Activated T-cell treated with anti-CD3 and anti-CD28 coated beads for 1 hour (primary cell): ENCODE measurements around the gene CLDN1.

Experiments used
- DNase-seq: peaks from one replicate; pipeline ENCODE4 v3.0.0-alpha.2; 2020; ENCODE audit warnings: low read depth

Gene CLDN1

DNA sequence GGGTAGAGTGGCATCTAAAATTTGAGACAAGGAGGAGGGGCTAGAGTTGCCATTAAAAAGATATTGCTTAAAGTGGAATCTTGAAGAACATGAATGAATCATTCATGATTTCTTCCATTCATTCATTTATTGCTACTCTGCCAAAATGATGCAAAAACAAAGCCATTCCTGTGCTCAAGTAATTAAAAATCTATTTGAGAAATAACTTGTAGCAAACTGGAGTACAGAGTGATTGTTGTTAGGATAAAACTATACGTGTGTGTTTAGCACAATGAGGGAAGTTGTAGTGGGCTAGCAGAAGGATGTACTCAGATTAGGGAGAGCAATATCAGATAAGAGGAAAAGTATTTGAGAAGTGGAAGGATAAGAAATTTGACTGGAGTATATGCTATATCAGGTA lies 11.7 kb upstream of the CLDN1 start:
- DNase-seq: no peak

DNA sequence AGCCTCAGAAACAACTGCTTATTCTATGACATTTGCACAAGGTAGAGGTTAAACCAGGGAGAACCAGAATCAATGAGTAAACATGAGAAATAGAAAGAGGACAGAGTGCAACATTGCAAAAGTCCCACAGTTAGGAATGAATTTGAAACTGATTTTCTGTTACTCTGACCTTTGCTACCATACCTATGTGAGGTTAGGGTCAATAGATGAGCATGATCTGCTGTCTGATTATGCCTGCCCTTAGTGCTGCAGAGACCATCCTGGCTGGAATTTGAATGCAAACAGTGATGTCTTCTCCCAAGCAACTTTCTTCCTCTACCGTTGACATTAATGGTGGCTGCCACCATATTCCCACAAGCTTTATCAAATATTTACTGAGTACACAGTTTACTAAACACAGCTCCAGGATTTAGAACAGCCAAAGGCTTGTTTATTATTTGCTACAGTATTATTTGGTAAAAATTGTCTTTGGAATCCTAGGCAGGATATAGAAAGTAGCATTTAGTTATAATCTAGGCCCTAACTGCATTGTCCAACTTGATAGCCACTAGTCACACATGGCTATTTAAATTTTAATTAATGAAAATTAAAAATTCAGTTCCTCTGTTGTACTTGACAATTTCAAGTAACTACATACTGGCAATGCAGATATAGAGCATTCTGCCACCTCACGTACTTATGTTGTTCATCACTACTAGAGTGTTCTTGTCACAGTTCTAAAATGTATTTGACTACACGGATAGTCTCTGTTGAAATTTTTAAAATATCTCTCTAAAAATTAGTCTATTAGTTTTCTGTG lies 8.9 kb upstream of the CLDN1 start:
- DNase-seq: no peak

DNA sequence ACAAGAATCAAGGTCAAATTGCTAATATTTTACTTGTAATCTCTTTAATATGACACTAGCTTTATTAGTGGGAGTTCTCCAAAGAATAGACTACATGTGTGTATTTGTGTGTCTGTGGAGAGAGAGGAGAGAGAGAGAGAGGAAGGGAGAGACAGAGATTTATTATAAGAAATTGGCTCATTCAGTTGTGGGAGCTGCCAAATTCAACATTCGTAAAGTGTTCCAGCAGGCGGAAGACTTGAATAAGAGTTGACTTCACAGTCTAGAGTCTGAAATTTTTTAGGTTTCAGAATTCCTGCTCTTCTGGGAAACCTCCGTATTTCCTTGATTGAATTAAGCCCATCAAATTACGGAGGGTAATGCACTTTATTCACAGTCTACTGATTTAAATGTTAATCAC lies 4.7 kb upstream of the CLDN1 start:
- no peak for DNase-seq

DNA sequence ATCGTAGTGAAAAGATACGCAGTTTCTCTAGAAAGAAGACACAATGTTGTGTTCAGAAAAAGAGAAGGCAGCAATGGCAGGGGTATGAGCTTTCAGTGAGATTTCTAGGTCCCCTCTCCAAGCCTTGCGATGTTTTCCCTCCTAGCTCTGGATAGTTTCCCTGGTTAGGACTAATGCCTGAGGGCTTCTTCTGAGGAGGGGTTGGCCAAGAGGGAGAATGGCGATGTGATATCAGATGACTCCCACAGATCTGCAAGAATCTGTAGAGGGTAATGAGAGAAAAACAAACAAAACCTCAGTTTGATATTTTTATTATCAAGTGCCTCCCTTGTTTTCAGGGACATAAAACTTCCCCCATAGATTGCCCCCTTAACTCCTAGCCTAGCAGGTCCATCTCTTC lies 4.1 kb upstream of the CLDN1 start:
- no peak for DNase-seq

DNA sequence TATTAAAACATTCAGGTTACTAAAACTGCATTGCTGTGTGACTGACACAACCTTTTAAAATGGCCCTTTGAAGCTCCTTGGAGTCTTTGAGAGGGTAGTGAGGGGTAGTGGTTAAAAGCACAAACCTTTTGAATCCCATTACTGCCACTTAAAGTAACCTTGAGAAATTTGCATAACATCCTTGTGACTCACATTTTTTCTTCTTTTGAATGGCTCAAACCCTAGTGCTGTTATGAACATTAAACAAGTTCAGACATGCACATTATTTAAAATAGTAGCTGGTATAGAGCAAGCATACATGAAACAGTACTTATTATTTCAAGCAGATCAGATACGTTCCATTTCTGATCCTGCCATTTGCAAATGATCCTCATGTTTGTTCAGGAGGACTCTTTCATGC lies 3.7 kb upstream of the CLDN1 start:
- DNase-seq: no peak

DNA sequence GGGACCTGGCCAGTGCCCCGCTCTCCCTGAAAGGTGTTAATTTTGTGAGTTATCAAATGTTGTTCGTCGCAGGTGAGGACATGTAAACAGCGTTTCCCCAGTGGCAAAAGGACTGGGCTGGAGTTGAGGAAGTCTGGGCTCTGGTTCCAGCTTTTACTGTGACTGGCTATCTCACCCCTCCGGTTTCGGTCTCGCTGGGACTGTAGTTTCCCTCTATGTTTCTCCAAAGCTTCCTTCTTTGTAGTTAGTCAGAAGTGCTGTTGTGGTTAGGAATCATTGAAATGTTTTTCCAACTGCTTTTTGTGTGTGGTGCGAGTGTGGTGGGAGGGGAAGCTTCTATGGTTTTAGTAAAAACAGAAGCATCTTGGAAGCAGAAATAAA lies 990 bp upstream of the CLDN1 start:
- no peak for DNase-seq

DNA sequence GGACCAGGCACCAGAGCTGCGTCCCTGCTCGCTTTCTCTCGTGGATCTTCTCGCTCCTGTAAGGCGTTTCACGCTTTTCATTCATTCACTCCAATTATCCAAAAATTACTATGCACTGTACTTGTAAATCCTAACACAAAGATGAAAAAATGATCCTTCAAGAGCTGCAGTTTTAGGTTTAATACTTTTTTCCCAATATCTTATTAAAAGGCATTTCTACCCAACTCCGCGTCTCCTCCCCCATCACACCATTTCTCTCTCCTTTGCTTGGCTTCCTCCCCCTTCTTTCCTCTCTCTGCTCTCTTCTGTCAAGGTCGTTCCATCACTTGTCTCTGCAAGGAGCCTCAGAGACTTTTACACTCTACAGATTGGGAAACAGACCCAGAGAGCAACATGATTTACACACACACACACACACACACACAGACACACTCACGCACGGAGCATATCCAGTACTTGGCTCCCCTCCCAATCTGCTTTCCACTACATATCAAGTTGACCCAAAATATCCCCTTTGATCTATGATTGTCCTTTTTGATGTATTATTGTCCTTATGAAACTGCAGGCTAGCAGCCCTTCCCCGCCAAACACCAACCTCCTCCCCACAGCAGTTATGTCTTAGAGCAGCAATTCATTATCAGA lies 479 bp upstream of the CLDN1 start:
- no peak for DNase-seq

DNA sequence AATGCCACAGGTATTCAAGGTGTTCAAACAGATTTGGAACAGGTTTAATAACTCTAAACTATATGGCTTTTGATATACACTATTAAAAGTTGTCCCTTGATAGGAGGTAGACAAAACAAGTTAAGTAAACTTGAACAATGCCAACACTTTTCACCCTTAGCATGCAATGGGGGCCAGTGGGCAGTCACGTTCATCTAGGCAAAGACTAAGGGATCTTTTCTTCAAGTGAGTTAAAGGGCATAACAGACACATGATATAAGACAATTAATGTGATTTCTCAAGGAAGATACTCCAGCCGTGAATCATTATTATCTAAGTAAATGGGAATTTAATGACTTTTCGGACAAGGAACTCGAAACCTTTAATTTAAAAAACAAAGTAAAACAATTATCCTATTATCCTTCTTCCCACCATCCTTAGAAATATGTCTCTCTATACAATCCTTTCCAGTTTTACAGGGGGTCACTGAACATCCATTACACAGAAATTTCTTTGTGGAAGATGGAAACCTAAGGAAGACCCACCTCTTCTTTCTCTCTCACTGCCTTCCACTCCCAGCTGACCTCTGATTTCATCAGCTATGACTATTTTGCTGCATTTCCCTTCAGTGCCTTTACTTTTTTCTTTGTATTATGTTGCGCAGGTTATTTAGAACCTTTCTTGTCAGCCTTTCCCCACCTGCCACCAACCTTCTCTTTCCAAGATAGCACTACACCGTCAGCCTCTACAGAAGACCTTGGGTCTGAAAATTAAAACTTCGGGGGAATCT lies 1.5 kb downstream of the CLDN1 start:
- DNase-seq: no peak

DNA sequence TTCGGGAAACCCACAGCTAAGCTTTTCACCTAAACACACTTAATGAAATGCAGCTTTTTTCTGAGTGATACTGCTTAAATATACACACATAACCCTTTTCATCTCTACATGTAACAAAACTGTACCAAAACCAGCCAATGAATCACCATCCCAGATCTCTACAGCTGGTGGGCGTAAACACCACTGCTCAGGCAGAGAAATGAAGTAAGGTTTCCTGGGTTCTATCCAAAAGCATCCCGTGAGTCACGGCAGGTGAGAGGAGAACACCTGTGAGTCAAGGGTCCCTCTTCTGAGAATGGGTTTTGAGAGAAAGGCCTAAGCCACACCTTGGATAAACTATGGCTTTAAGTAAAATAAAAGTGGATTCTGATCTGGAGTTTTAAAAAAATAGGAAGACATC lies 2.6 kb downstream of the CLDN1 start:
- DNase-seq: no peak

DNA sequence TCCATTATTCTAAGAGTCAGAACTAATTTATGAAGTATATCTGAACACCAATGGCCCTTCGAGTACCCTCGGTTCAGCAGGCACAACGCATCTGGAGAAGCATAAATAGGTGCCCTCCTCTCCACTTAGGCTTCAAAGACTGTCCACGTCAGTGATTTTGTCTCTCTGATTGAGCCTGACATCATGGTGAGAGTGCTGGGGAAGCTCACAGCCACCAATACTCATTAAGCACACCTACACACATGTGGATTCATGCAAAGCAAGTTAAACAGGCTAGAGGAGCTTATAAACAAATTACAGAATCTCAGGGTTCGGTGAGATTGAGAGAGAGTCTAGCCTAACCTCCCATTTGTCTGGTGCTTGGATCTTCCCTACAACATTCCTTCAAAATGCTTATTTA lies 3.6 kb downstream of the CLDN1 start:
- no peak for DNase-seq

DNA sequence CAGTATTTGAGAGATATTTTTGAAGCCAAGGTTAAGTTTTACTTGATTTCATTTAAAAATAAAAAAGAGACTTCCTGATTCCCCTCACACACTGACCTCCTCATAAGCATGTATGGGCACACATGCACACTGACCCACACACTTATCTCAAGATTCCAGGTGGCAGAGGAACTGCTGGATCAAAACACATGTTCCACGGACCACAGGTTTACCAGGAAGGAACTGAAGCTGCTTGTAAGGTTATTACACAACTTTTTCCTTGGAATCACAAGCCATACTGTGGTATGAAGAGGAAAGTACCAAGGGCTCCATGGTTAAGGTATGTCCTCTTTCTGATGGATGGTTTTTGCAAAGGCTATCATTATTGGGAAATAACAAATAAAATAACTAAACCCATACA lies 7.5 kb downstream of the CLDN1 start:
- no peak for DNase-seq

DNA sequence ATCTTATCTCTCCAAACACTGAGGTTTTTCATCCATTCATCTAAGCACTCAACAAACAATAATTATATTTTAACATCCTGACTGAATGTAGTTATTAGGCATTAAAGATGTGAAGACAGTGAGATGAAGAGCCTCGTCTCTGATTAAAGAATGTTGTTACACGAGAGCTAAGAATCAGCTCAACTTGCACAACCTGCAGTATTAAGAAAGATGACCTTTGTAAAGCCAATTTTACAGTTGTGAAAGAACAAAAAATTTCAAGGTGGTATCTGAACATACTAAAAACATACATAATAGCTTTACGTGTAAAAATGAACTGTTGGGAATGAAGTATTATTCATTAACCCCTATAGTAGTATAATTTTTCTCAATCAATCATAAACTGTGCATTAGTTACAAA lies 12.8 kb downstream of the CLDN1 start:
- no peak for DNase-seq

DNA sequence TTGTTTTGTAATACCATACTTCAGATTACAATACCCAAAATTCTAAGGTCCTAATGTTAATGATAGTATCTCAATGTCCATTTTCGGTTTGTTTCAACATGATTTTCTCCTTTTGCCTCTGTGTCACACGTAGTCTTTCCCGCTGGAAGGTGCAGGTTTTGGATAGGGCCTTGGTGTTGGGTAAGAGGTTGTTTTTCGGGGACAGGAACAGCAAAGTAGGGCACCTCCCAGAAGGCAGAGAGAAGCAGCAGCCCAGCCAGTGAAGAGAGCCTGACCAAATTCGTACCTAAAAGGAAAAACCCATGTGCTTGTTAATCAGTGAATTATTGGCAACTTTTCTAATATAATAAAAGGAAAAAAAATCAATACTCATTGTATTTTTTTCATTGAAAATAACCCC lies 14.1 kb downstream of the CLDN1 start:
- no peak for DNase-seq

DNA sequence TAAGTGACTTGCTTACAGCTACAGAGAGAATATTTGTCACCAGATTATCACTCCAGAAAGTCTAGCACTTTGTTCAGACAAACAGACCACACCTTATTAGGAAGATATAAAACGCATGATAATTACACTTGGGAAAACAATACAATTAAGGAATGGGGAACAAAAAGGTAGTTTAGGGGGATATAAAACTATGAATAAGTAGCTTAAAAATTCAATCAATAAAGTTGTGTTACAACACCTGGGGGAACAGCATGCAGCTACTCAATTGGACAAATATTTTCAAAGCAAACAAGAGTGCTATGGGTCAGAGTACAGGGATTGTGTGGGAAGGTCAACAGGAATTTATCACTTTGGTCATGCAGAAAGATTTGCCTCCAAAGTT lies 15.1 kb downstream of the CLDN1 start:
- no peak for DNase-seq

DNA sequence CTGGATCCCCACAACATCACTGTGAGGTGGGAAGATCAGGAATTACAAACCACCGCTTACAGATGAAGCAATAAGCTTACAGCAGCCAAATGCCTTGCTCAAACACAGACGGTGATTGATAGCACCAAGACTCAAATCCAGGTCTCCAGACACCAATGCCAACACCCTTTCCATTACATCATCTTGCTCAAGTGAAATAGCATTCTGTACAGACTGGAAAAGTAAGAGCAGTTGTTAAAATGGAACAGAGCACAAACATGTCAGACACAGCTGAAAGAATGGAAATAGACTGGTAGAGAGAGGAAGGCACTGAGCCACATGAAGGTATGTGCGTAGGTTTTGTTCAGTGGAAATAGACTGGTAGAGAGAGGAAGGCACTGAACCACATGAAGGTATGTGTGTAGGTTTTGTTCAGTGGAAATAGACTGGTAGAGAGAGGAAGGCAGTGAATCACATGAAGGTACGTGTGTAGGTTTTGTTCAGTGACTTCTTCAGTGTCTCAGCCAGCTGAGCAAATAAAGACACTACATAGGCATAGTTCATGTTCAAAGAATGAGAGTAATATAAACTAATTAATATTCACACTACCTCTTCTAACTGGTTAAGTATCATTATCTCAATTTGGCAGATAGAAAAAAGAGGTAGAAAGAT lies 15.6 kb downstream of the CLDN1 start:
- no peak for DNase-seq

DNA sequence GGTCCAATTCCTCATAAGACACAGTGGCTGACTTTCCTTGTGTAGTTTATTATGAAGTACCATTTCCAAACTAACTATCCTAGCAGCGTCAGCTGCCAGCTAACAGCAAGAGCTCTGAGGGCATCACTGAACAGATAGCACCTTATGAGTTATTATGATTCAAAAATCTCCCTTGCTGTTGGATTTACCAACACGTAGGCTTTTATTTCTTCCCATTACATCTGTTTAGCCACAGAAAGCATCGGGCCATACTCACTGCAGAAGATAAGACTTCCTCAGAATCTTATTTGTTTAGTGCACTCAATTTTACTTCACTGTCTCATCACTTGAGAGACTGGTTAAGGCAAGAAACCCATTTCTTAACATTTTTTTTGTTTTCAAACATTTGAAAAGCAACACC lies 16.2 kb downstream of the CLDN1 start:
- no peak for DNase-seq

DNA sequence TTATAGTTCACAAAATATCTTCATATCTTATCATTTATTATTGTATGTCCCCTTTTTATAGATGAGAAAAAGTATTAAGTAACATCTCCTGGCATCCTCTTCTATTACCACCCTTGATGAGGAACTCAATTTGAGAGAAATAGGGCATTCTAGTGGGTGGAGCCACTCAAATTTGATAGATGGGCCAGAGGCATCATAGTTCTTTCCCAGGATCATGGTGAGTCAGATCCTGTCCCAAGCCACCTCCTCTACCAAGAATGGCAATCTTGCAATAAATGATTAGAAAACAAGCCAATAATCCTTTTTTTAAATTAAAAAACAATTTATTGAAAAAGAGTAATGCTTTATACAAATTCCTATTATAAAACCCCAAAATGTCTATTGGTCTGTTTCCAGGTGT lies 16.8 kb downstream of the CLDN1 start:
- DNase-seq: no peak

DNA sequence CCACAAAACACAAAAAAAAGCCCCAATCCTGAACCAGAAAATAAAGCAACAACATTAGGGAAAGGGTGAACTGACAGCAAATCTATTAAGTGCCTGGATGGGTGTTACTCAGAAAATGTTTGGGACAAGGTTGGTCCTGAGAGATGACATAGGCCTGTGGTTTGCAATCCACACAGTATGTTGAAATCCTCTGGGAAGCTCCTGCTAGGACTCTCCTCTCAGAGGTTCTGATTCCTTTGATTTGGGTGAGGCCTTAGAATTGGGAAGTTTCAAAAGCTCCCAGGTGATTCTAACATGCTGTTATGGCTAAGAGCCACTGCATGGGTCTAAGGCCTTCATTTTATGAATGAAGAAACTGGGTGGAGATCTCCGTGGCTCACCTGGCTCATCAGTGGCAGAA lies 18.4 kb downstream of the CLDN1 start:
- no peak for DNase-seq

DNA sequence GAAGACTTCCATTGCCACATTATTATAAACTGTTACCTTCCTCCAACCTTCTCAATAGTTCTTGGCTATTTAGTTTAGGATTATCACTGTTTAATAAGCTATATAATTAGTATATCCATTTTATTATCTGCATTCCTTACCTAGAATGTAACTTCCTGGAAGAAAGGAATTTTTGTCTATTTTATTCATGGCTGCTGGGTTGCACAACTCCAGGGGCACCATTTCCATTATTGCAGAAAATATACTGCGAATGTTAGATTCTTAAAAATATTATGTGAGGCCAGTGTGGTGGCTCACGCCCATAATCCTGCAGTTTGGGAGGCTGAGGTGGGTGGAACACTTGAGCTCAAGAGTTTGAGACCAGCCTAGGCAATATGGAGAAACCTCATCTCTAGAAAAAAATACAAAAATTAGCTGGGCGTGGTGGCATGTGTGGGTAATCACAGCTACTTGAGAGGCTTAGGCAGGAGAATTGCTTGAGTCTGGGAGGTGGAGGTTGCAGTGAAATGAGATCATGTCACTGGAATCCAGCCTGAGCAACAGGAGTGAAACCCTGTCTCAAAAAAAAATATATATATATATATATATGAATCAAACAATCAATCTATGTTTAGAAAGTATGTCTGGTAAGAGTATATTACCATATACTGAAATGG lies 19.9 kb downstream of the CLDN1 start:
- no peak for DNase-seq

DNA sequence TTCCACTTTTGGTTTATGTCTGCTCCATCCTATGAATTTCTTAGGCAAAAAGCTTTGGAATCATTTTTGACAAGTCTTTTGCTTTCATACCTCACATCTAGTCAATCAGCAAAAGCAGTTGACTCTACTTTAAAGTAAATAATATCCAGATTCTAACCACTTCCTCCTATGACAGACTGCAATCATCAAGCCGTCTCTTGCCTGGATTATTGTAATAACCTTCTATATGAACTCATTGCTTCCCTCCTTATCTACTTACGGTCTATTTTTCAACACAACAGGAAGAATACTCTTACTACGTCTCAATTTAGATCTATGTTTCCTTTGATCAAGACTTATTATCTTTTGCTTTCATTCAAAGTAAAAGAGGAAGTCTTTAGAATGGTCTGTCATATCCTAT lies 20.7 kb downstream of the CLDN1 start:
- no peak for DNase-seq

DNA sequence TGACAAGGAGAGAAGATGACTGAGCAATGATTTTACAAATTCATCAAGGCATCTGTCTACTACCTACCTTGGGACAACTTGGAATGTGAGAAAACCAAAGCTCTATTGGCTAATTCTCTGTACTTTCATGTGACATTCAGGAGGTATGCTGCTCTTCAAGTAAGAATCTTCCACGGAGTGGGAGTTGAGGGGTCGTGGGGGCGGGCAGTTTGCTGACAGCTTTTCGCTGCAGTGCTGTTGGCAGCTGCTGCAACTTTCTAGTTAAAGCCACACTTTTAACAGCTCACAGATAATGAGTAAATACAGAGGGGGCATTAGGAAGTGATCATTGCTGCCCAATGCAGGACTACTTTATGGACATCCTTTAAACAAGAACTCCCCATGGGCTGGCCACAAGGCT lies 22.3 kb downstream of the CLDN1 start:
- DNase-seq: no peak

DNA sequence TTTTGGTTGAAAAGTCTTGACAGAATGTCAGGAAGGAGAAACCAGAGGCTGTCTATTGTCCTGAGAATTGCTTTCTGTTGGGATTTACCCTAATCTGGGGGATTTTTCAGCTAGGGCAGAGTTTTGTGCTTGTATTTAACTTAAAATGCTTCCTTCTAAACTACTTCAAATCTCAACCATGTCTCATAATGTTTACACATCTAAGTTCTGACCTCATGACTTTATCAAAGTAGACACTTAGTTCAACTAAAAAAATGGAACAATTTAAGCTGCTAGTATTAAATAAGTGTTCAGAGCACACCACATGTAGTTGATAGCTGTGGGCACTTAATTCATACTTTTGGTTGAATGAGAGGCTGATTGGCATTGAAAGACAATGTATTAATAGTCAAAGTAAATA lies 28.2 kb downstream of the CLDN1 start:
- no peak for DNase-seq
